ENCODE data around the gene NSMCE1. TPM values are rescaled to one million over a fixed set of nuclear protein-coding genes. Genes with fewer than 3 reads are reported as not detected.

Gene NSMCE1
- total RNA-seq, 1 donor from 2014 or later = 53.0 TPM

DNA sequence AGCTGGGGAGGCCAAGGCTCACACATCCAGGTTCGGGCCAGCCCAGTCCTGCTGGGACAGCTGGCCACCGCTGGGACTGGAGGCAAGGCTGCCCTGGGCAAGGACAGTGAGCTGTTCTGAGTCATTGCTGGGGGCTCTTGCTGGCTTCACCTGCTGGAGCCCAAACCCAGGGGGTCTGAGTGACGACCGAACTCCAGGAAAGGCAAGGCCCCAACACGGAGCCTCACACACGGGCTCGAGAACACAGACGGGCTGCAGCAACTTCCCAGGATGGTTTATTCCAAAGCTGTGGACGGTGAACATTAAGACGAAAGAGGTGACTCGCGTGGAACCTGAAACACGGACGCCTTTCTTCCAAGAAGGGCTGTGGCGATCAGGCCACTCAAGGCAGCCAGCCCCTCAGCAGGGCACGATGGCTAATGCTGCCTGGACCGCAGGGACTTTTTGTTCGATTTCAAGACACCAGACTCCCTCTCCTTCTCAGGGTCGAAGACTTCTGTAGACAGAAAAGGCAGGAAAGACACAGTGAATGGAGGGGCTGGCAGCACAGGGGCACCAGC is 43.8 kb downstream of the NSMCE1 start:
- intact Hi-C loops (cut with DNase I) = no loop called here
- H3K27me3 ChIP-seq (ENCODE audit: low read depth) = no peaks in the 10 kb centered on the region
- no peak overlapping the region for H3K27ac ChIP-seq
- no peaks in the 10 kb centered on the region for H3K9me3 ChIP-seq
- ATAC-seq = no peak
- no peak for TF ChIP-seq CTCF (IDR thresholded peaks at IDR 0.05)
- DNase-seq = peak; percentile 27
- peaks cover 40% of the 10 kb centered on the region for H3K36me3 ChIP-seq
- peaks cover 31% of the 10 kb centered on the region for H3K4me1 ChIP-seq
- no peak overlapping the region for H3K4me3 ChIP-seq

DNA sequence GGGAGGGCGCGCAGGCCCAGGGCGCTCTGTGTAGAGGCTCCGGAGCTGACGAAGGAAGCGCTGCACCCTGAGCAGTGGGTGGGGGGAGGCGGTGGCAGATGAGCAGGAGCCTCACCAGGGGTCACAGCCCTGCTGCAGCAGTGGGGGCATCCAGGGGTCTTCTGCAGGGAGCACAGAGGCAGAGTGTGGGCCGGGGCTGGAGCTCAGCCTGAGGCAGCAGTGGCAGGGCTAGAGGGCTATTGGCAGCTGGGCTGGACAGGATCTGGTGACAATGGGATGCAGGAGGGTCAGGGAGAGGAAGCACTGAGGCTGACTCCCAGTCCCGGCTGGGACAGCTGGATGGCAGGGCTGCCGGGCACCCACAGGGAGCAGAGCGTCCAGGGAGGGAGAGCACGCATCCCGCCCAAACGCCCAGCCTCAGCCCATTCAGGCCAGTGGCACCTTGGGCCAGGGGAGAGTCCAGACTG is 44.3 kb downstream of the NSMCE1 start:
- intact Hi-C loops (cut with DNase I) = no loop called here
- no peaks in the 10 kb centered on the region for H3K9me3 ChIP-seq
- no peak overlapping the region for H3K27ac ChIP-seq
- ATAC-seq = no peak
- H3K4me1 ChIP-seq = peaks cover 29% of the 10 kb centered on the region
- DNase-seq = no peak
- no peaks in the 10 kb centered on the region for H3K27me3 ChIP-seq (ENCODE audit: low read depth)
- H3K36me3 ChIP-seq = peaks cover 35% of the 10 kb centered on the region
- TF ChIP-seq CTCF (IDR thresholded peaks at IDR 0.05) = no peak
- no peak overlapping the region for H3K4me3 ChIP-seq

DNA sequence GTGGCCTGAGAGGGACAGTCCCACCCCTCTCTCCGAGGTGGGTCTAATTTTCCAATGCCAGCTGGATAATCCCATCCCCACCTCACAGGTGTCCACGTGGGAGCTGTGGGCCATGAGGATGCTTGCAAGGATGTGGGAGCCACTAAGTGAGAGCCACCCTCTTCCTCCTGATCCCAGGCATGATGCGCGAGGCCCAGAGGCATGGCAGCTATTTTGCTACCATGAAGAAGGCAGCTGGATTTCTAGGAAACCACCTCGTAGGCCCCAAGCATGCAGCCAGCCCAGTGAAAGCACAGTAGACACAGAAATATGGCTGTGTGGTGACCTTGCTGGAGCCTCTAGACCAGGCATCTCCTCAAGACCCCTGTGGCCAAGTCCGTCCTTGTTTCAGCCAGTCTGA is 44.9 kb downstream of the NSMCE1 start:
- intact Hi-C loops (cut with DNase I) = no loop called here
- ATAC-seq (no peak), DNase-seq (peak; percentile 16)
- Histone ChIP-seq H3K27me3 (ENCODE audit: low read depth) (no peaks in the 10 kb centered on the region), H3K36me3 (peaks cover 41% of the 10 kb centered on the region), H3K9me3 (no peaks in the 10 kb centered on the region), H3K4me3 (no peak overlapping the region), H3K27ac (no peak overlapping the region), H3K4me1 (peaks cover 25% of the 10 kb centered on the region)
- no peak for TF ChIP-seq CTCF (IDR thresholded peaks at IDR 0.05)

DNA sequence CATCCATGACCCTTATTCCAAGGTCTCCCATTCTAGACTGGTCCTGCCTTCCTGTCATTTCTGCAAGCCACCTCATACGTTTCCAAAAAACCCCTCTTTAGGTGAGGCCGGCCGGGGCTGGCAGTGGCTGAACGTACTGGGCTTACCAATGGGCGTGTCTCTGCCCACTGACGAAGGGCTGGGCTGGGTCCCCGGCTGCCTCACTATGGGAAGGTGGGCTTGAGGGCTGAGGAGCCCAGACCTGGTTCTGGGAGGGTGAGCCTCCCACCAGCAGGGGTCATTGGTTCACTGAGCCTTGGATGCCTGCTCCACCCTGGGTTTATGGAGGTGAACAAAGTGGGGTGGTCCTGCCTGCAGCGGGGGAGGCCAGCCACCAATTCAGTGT is 45.4 kb downstream of the NSMCE1 start:
- Histone ChIP-seq H3K9me3 (no peaks in the 10 kb centered on the region), H3K4me3 (no peak overlapping the region), H3K27me3 (ENCODE audit: low read depth) (no peaks in the 10 kb centered on the region), H3K27ac (no peak overlapping the region), H3K4me1 (peaks cover 25% of the 10 kb centered on the region), H3K36me3 (peaks cover 41% of the 10 kb centered on the region)
- peak; percentile 42 for DNase-seq
- intact Hi-C loops (cut with DNase I) = no loop called here
- ATAC-seq = no peak
- TF ChIP-seq CTCF (IDR thresholded peaks at IDR 0.05) = no peak

DNA sequence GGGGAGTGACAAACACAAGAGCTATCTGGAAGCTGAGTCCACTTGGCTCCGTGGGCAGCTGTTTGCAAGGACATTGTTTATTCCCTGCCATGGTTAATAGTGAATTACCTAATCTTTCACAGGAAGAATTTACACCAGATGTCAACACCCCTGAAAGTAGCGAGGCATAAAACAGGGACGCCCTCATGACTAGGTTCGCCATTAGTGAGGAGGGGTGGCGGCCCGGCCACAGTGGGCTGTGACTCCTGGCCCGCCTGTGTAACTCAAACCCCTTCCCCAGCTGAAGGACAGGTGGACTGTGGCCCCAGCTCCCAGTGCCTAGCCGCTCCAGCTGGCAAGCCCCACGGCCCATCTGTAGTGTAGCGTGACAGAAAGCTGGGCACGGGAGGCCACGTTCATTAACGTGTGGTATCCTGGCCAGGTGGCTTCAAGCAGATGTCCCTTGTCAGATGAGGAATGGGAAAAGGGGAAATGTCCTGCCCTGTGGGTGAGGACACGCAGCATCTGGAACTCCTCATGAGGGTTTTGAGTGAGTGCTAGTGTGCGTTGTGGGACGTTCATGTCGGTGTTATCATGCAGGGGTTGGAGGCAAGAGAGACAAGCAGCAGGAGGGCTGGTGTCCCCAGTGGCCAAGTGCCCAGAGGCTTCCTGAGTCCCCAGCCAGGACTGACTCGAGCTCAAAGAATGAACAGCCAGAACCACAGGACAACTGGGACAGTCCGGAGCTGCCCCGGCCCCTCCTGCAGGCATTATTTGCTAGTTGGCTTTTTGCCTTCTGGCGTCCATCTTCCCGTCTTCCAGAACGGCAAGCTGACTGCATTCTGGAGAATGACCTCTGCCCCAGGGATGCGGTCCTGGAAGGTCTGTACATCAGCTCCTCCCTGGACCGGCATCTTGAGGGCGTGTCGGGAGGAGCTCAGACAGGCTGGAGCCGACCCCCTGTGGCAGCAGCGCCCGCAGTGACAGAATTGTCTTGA is 46.0 kb downstream of the NSMCE1 start:
- peak; percentile 44 to 55 for ATAC-seq
- peak; percentile 54 for DNase-seq

More for the DNA sequence above, 46.0 kb downstream of the NSMCE1 start:
- Histone ChIP-seq H3K9me3 (no peaks in the 10 kb centered on the region), H3K27ac (peak overlapping the region; percentile 54), H3K4me1 (peaks cover 25% of the 10 kb centered on the region), H3K27me3 (ENCODE audit: low read depth) (no peaks in the 10 kb centered on the region), H3K4me3 (no peak overlapping the region), H3K36me3 (peaks cover 43% of the 10 kb centered on the region)
- intact Hi-C loops (cut with DNase I) = no loop called here
- no peak for TF ChIP-seq CTCF (IDR thresholded peaks at IDR 0.05)
